ENCODE results near the gene SGCD.

- TF ChIP-seq CTCF (conservative IDR thresholded peaks at IDR 0.05; ENCODE audit: low read length) (no peak), EZH2phosphoT487 (IDR thresholded peaks at IDR 0.05; ENCODE audit: borderline replicate concordance, low read depth, low read length) (no peak)
Observed at GRCh38 chr5:156471893-156472292, 144.9 kb downstream of the SGCD start.

Data from OCI-LY7 (cell line).